ENCODE measurements around the gene MAP3K5. TPM values are rescaled to one million over a fixed set of nuclear protein-coding genes. Genes with fewer than 3 reads are reported as not detected.

MAP3K5 gene
- total RNA-seq, 2 experiments from 2014 or later, result 15.0 to 15.1 TPM

DNA sequence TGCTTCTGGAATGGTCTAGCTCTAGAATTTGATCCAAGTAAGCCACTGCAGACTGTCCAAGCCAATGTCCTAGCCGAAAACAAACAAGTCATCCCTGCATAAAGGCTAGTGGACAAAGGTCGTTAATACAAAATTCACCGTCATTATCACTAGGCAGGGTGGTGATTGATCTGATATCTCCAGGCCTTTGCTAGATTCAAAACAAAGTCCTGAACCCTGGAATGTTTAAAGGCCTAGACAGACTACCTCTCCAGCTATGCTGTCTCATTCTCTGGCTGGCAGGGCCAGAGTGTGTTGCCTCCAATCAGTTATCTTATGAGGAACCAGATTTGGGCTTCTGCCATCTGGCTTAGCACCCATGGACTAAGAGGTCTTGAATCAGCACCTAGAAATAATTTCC is 280.4 kb downstream of the MAP3K5 start:
- Mint-ChIP-seq H3K36me3 (ENCODE audit: low read depth) (no peaks in the 10 kb centered on the region), H3K4me3 (no peak overlapping the region), H3K9me3 (ENCODE audit: insufficient read depth) (no peaks in the 10 kb centered on the region), H3K27ac (no peak overlapping the region), H3K4me1 (ENCODE audit: low read depth) (peaks cover 2% of the 10 kb centered on the region), H3K27me3 (ENCODE audit: low read depth) (peaks cover 14% of the 10 kb centered on the region)
- DNase-seq (no peak), ATAC-seq (no peak)
- POLR2A ChIA-PET, result no interaction called here
- CTCF ChIA-PET, result no interaction called here

DNA sequence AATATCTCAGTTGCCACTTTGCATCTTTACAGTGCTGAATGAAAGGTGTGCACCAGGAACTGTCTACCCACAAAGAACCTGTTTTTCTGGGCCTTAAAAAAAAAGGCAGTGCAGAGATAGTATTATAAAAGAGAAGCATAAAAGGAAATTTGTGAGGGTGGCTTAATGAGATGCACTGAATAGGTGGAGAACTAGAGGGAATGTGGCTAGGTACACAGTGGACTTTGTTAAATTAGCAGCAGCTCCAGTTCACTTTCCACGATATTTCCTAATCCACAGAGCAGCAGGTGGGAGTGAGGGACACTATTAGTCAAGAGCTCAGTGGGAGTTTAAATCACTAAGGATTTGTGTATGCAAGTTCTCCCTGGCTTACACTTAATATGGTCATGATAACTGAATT is 280.9 kb downstream of the MAP3K5 start:
- DNase-seq (no peak), ATAC-seq (no peak)
- ChIA-PET CTCF (no interaction called here), POLR2A (no interaction called here)
- Mint-ChIP-seq H3K4me3 (no peak overlapping the region), H3K27me3 (ENCODE audit: low read depth) (peaks cover 14% of the 10 kb centered on the region), H3K36me3 (ENCODE audit: low read depth) (no peaks in the 10 kb centered on the region), H3K27ac (no peak overlapping the region), H3K9me3 (ENCODE audit: insufficient read depth) (no peaks in the 10 kb centered on the region), H3K4me1 (ENCODE audit: low read depth) (peaks cover 2% of the 10 kb centered on the region)

DNA sequence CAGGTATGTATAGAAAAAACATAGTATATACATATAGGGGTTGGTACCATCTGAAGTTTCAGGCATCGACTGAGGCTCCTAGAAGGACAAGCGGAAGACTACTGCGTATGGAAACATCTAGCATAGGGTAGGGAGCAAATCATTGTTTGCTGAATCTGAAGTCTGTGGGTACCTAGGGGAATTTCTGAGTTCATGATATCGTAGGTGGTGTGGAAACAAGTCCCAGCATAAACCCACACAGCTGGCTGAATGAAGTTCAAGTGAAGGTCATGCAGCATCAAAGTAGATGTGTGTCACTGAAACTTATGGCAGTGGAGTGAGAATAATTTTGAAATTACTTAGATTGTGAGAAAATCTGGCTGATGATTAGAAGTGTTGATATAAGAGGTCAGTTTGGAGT is 281.5 kb downstream of the MAP3K5 start:
- no peak for ATAC-seq
- Mint-ChIP-seq H3K4me1 (ENCODE audit: low read depth) (peaks cover 2% of the 10 kb centered on the region), H3K4me3 (no peak overlapping the region), H3K27me3 (ENCODE audit: low read depth) (peaks cover 12% of the 10 kb centered on the region), H3K27ac (no peak overlapping the region), H3K36me3 (ENCODE audit: low read depth) (no peaks in the 10 kb centered on the region), H3K9me3 (ENCODE audit: insufficient read depth) (no peaks in the 10 kb centered on the region)
- no peak for DNase-seq
- ChIA-PET CTCF (no interaction called here), POLR2A (no interaction called here)

DNA sequence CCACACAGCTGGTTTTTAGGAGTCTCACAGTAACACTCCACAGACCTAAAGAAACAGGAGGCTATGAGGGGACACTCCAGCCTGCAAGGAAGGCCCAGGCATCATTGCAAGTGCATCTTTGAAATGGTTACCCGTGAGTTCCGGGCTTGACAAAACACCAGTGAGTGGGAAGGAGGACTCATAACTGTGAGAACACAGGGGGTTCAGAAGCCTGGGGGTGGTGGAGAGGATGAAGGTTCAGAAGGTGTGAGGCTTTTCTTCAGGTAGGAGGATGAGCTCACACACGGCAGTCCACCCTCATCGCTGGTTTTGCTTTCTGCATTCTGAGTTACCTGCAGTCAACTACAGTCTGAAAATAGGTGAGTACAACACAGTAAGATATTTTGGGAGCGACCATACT is 282.0 kb downstream of the MAP3K5 start:
- CTCF ChIA-PET, result no interaction called here
- H3K27ac Mint-ChIP-seq, result no peak overlapping the region

DNA sequence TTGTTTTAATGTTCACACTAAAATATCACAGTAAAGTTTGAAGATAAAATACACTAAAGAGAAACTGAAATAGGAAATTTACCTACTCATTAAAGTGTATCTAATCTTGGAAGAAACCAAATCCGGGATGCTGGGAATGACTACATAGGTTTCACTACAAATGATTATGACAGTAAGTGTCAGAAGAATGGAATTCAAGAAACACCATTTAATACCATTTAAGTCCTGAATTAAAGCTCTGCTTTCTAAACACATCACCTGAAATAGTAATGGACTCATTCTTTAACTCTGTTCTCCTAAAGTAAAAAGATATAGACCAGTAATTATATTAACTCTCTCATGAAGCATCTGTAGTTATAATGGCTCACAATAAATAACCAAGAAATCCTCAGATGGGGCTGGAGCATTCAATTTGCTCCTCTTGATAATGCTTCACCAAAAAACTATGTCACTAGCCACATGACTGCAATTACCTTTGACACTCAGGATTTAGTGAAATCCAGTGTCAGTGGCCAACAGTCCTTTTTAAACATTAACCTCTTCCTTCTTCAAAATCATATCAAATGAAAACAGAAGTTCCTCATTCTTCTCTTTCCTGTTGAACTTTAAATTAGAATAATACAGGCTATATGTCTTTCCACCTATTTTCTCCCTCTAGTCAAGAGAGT is 283.4 kb downstream of the MAP3K5 start:
- ATAC-seq (no peak), DNase-seq (no peak)
- no peak overlapping the region for H3K4me3 Mint-ChIP-seq
- H3K4me1 Mint-ChIP-seq (ENCODE audit: low read depth), result peaks cover 2% of the 10 kb centered on the region
- no peaks in the 10 kb centered on the region for H3K36me3 Mint-ChIP-seq (ENCODE audit: low read depth)
- no peak overlapping the region for H3K27ac Mint-ChIP-seq
- H3K9me3 Mint-ChIP-seq (ENCODE audit: insufficient read depth), result no peaks in the 10 kb centered on the region
- CTCF ChIA-PET, result no interaction called here
- peaks cover 7% of the 10 kb centered on the region for H3K27me3 Mint-ChIP-seq (ENCODE audit: low read depth)
- POLR2A ChIA-PET, result no interaction called here

More for the DNA sequence above, 282.0 kb downstream of the MAP3K5 start:
- peaks cover 9% of the 10 kb centered on the region for H3K27me3 Mint-ChIP-seq (ENCODE audit: low read depth)
- POLR2A ChIA-PET, result no interaction called here
- no peak overlapping the region for H3K4me3 Mint-ChIP-seq
- no peaks in the 10 kb centered on the region for H3K36me3 Mint-ChIP-seq (ENCODE audit: low read depth)
- no peaks in the 10 kb centered on the region for H3K9me3 Mint-ChIP-seq (ENCODE audit: insufficient read depth)
- H3K4me1 Mint-ChIP-seq (ENCODE audit: low read depth), result peaks cover 2% of the 10 kb centered on the region
- DNase-seq (no peak), ATAC-seq (no peak)

Other genes with a start within 250 kb of the MAP3K5 start
- gene MAP7, start 242.1 kb downstream of the MAP3K5 start, total RNA-seq, result under 1 TPM; 0.31 to 0.45 TPM
- 1 to 10 TPM; 2.5 to 3.3 TPM for gene PEX7, start 30.1 kb upstream of the MAP3K5 start, total RNA-seq
- not detected for gene SLC35D3, start 129.8 kb upstream of the MAP3K5 start, total RNA-seq